ENCODE data around the gene OR13J1.

Gene OR13J1

DNA sequence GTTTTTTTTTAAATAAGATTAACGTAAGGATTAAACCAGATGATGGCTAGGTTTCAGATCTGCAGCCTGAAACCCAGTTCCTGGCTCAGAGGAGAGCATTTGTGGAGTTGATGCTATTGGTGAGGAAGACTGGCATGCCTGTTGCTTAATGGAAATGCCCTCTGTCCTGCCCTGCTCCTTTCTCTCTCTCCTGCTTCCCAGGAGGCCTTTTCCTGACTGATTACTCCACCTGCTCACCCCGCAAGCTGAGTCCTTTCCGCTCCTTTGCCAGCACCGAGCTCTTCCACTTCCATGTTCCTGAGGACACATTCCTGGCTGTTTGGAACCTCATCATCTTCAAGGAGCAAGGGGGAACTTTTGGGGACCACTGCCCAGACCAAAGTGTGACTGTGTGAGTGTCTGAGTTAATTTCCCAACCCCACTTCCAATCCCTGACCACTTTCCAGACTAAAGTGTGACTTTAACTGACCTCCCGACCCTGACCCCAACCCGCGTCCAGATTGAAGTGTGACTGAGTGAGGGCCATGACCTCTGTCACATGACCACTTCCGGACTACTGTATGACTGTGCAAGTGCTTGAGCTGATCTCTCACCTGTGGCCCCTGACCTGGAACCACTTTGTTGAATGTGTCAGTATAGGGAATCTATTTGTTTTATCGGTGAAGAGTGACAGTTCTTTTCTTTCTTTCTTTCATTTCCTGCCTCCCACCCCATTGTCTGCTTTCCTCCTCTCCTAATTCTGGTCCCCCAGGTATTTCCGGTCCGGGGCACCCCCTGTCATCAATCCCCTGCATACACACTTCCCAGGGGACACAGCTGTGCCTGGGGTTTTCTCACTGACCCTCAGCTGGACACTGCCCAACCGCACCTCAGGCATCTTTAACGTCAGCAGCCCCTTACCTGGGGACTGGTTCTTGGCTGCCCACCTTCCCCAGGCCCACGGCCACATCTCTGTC lies 35.7 kb downstream of the OR13J1 start:
- no peak for DNase-seq (ENCODE audit: low read depth)

DNA sequence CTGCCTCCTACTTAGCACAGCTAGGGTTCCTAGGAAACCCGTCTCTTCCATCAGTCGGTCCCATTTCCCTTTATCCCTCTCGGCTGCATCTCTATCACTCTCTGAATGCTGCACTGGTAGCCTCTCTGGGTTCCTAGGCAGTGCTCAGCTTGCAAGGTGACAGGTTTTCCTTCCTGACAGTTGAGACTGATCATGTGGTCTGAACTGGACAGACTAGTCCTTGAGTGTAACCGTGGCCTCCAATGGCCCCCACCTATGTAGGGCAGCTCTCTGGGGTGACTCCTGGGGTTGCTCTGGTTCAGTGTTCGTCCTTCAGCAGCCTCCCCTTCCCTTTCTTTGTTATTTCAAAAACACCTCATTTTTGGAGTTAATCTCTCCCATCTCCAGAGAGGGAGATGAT lies 37.4 kb downstream of the OR13J1 start:
- no peak for DNase-seq (ENCODE audit: low read depth)

DNA sequence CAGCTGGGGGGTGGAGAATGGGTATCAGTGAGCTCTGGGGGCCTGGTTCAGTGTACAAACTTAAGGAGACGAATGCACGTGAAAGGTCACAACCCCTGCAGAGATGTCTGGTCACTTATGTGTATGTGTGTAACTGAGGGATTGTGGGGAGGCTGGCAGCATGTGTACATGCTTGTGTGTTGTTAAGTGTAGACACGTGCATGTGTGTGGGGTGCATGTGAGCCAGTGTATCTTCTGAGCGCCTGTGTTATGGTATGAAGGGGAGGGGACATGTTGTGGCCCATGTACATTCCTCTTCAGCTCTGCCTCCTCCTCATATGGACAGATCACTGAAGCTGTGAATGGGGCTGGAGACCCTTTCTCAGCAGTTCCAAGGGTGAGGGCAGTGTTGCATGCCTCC lies 39.2 kb downstream of the OR13J1 start:
- DNase-seq (ENCODE audit: low read depth) = no peak

GRCh38 chr9:35829764-35830096 lies 40.5 kb downstream of the OR13J1 start:
- DNase-seq (ENCODE audit: low read depth) = no peak

GRCh38 chr9:35829084-35829763 lies 41.0 kb downstream of the OR13J1 start, which contains the start of gene TMEM8B:
Gene TMEM8B (plus strand): TSS chr9:35829228. CDS start chr9:35829448, 220 bp downstream.
- peak; percentile 89 for DNase-seq (ENCODE audit: low read depth)

DNA sequence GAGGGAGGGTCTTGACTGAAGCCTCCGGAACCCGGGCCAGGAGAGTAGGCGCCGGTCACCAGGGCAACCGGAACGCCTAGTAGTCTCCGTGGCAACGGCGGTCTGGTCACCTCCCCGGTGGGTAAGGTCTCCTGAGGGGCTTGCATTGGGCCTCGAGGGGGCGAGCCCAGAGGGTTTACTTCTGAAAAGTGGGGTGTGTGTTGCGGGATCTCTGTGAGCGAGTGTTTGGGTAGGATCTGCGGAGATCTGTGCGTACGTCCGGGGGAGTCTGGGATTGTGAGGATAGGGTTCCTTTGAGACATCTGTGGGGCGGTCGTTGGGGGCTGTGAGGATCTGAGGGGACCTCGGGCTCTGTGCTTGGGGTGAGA lies 41.5 kb downstream of the OR13J1 start, which contains the start of gene FAM221B:
Gene FAM221B (minus strand): TSS at position 17 of the 368 bp plus-strand sequence. CDS start 2,571 bp downstream, outside the sequence.
- DNase-seq (ENCODE audit: low read depth) = no peak

DNA sequence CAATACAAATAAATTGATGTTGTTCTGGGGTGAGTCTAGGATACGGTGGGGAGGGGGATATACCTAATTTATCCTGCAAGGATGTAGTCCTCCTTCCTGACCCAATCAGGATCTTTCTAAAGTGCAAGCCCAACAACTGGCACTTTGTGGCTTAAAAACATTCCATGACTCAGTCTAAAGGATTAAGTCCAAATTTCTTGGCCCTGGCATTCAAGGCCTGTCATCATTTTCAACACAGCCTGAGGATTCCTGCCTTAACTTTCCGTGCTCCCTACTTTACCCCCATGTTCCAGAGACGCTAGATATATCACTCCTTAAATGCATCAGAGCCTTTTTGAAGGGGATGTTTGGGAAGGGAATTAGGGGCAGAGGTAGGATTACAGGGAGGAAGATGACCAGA lies 42.7 kb downstream of the OR13J1 start:
- DNase-seq (ENCODE audit: low read depth) = peak; percentile 74

- peak; percentile 47 for DNase-seq (ENCODE audit: low read depth)
Measured at GRCh38 chr9:35826071-35826701, 44.0 kb downstream of the OR13J1 start.

GRCh38 chr9:35822926-35823325 lies 47.3 kb downstream of the OR13J1 start:
- DNase-seq (ENCODE audit: low read depth) = no peak

GRCh38 chr9:35820076-35820475 lies 50.1 kb downstream of the OR13J1 start:
- peak; percentile 82 for DNase-seq (ENCODE audit: low read depth)

All from stromal cell of bone marrow (primary cell).